Right ventricle myocardium superior (tissue), 1 donor: ENCODE results near the gene UGT8. TPM values are rescaled to one million over a fixed set of nuclear protein-coding genes. Genes with fewer than 3 reads are reported as not detected.
"Not testable (repeated sequence)": the region's sequence is repeated elsewhere in the genome, so short reads cannot be mapped to it uniquely, and the experiment has no call there.

Experiments
- ATAC-seq: fragments of 200-7000 bp; cut with Tn5 transposase; one replicate; pipeline ENCODE4 v1.9.1; 2020; ENCODE audit warnings: mild to moderate bottlenecking; ENCODE audit not compliant: poor library complexity
- DNase-seq: peaks from one replicate; pipeline ENCODE4 v3.0.0-alpha.2; 2020
- intact Hi-C: fragments of 100-400 bp; cut with DNase I; formaldehyde crosslinking; loops from one replicate; pipeline ENCODE4 v1.11.2; 2022
- long read RNA-seq: library from polyadenylated mRNA; unstranded; transcript quantifications from one replicate; pipeline ENCODE4 v2.0.0, GENCODE V29; 2021
- total RNA-seq: library from RNA; stranded (reverse); fragmentation: NEBNext Ultra II Directional; extraction: Animal tissue kit (Norgen Biotek cat#: 25700); gene quantifications from one replicate; pipeline ENCODE4 v1.2.1, GENCODE V29; 2021
- donor health status: DM: no; HTN: yes; CAD: no; lungs with severe emphysema.

The UGT8 gene
- 0.05 TPM for total RNA-seq
- long read RNA-seq, result 0 reads

DNA sequence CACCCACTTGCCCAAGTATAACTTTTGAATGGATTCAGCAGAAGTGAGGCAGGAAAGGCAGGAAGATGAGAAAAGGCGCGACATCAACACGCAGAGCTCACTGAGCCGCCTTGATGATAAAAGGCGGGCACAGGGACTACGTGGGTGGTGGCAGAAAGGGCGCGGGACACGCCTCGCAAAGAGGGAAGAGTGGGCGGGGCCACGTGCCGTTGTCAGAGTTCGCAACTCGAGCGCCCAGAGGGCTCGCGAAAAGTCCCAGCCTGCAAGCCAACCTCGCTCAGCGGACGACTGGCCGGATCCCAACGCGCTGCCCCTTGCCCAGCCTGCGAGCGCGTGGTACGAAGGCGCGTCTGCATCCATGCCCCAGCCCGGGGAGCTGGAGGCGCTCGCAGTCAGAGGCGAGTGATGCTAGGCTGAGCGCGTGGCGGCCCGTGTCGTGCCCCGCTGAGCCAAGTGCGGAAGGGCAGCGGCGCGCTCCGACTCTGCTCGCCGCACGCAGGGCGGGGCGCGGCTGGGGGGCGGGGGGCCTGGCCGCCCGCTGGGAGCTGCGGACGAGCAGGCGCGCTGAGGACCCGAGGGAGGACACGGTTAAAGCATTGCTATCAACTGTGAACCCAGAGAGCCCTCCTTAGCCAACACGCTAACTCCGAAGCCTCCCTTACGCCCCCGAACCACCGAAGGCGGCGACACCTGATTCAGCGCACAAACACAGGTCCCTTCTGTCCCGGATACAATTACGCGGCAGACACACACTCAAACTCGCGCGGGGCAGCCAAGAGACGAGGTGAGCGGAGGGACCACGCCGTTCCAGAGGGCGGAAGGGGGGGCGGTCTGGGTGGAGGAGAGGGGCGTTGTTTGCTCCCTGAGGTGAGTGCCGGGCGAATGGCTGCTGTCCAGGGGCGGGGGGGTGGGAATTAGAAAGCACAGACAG lies at the start of gene UGT8:
TSS of gene UGT8 (plus strand) at position 617 of the 931 bp plus-strand sequence. CDS start 24,074 bp downstream, outside the sequence.
- DNase-seq (peak; percentile 50), ATAC-seq (peak; percentile 60)
- intact Hi-C loops, result no loop called here

GRCh38 chr4:114549638-114550037 lies 49.0 kb upstream of the UGT8 start:
- DNase-seq (no peak), ATAC-seq (no peak)
- intact Hi-C loops, result no loop called here

DNA sequence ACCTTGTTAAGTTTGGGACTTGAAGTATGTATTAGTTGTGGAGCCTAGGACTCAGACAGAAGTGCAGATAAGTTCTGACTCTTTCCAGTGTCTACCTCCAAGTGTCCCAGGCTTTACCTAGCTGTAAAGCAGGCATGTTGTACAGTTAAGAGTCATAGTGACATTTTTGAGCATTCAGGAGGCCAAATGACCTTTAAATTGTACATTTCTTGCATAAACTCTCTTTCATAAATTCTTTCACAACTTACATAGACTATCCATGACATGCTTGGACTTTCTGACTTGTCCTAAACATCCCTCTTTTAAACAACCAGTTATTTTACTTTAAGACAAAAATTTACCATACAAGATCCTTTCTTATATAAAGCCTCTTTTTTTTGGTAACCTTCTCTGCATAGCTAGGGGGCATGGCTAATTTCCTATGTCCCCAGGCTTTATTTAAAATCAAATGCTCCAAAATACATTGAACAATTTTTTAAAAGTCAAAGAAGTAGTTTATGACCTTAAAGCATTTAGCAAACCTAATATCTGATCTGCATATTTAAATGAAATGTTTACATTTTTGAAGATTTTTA lies 40.1 kb upstream of the UGT8 start:
- DNase-seq (no peak), ATAC-seq (no peak)
- intact Hi-C loops, result no loop called here

DNA sequence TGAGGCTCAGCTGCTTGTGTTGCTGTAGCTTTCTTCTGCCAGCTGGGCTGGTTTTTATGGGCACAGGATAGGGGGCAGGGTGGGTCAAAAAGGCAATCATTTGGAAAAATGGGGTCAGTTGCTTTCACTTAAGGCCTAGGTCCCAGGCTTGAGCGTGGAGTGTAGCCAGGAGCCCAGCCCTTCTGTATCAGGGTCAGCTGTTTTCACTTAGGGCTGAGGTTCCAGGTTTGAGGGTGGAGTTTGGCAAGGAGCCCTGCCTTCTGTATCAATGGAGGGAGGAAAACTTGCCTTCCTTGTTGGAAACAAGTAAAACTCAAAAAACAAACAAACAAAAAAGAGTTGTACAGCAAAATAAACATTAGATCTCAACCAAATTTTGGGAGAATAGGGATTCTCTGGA lies 37.0 kb upstream of the UGT8 start:
- ATAC-seq (no peak), DNase-seq (no peak)
- intact Hi-C loops, result no loop called here

DNA sequence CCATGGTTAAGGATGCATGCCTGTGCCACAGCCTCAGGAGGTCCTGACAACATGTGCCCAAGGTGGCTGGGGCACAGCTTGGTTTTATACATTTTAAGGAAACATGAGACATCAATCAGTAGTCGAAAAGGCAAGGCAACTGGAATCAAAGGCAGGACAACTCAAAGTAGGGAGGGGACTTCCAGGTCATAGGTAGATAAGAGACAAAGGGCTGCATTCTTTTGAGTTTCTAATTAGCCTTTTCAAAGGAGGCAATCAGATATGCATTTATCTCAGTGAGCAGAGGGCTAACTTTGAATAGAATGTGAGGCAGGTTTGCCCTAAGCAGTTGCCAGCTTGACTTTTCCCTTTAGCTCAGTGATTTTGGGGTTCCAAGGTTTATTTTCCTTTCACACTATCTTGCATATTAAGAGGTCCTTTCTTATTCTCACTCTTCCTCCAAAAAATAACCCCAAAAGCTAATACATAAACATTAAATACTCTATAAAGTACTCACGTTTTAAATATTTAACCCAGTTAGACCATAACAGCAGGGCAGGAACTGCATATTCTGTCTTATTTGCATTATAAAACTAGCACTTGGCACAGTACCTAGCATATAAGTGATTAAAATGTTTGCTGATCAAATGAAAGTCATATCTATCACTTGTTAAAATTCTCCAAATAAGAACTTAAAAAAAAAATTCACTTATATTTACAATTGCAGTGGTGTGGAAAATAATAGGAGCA lies 36.3 kb upstream of the UGT8 start:
- ATAC-seq (no peak), DNase-seq (no peak)

GRCh38 chr4:114563536-114564315 lies 34.9 kb upstream of the UGT8 start:
- intact Hi-C loops, result no loop called here
- ATAC-seq (no peak), DNase-seq (no peak)

More for the DNA sequence above, 36.3 kb upstream of the UGT8 start:
- intact Hi-C loops, result no loop called here

DNA sequence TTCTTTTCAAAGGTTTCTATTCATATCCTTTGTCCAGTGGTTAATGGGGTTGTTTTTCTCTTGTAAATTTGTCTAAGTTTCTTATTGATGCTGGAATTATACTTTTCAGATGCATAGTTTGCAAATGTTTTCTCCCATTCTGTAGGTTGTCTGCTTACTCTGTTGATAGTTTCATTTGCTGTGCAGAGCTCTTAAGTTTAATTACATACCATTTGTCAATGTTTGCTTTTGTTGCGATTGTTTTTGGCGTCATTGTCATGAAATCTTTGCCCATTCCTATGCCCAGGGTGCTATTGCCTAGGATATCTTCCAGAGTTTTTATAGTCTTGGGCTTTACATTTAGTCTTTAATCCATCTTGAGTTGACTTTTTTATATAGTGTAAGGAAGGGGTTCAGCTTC lies 21.2 kb upstream of the UGT8 start:
- intact Hi-C loops, result no loop called here

DNA sequence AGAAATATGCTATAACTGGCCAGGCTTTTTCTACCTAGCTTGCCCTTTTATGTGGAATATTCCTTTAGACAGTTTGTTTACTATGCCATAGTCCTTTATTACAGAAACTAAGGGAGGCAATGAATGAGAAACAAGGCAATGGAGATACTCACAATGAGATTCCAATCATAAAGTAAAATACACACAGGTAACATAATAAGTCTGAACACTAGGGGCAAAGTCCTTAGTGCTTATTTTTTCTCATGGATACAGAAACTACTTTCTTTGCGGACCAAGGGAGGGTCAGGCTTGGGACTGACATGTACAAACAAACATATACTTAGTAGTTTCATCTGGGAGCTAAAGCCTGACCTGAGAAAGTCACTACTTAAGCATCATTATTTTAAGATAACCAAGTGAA lies 16.0 kb upstream of the UGT8 start:
- no peak for ATAC-seq
- intact Hi-C loops, result no loop called here
- no peak for DNase-seq

More for the DNA sequence above, 21.2 kb upstream of the UGT8 start:
- ATAC-seq (no peak), DNase-seq (no peak)

DNA sequence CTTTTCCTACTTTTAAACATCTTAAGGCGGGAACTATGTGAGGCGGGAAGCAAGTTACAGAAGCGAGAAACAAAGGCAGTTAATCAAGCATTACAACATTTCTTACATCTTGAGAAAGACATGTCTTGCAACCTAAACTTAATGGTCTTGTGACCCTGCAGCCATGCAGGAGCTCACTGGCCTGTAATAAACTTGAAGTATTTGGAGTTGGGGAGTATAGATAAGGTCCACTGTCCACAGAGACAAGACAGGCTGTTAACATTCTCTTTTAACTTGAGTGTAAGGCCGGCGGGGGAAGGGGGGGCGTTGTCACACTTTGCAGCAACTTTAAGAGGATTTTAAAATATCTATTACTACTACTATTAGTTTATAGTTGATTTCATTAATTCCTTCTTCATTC lies 10.3 kb upstream of the UGT8 start:
- intact Hi-C loops, result no loop called here
- ATAC-seq (no peak), DNase-seq (no peak)

GRCh38 chr4:114590360-114590759 lies 8.2 kb upstream of the UGT8 start:
- DNase-seq, ATAC-seq, intact Hi-C loops: not testable (repeated sequence)

- intact Hi-C loops, result no loop called here
- no peak for DNase-seq
- no peak for ATAC-seq
Observed at GRCh38 chr4:114593526-114593925, 5.1 kb upstream of the UGT8 start.

DNA sequence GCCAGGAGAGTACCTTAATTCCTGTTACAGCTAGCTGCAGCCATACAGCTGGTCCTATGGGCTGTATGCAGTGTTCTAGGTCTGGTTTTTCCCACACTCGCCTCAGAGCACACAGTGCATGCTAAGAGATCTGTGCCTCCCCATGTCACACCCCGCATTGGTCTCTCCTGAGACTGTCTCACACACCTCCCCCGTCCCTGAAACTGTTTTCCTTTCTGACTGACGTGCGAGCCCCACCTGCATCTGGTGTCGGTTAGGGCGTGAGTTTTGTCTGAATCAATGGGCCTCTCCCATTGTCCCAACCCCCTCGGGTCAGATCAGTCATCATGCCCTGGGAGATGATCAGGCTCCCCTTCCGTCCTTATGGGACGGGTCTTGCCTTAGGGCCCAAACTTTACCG lies 3.4 kb upstream of the UGT8 start:
- intact Hi-C loops, result no loop called here
- ATAC-seq, result no peak

GRCh38 chr4:114595921-114596320 lies 2.7 kb upstream of the UGT8 start:
- intact Hi-C loops, result no loop called here
- DNase-seq, result no peak
- ATAC-seq, result no peak

More for the DNA sequence above, 3.4 kb upstream of the UGT8 start:
- DNase-seq, result no peak

GRCh38 chr4:114597410-114598115 lies 1.0 kb upstream of the UGT8 start:
- DNase-seq (no peak), ATAC-seq (no peak)
- intact Hi-C loops, result no loop called here

- intact Hi-C loops, result no loop called here
- no peak for DNase-seq
- ATAC-seq, result no peak
Observed at GRCh38 chr4:114599231-114599902, 760 bp downstream of the UGT8 start.

DNA sequence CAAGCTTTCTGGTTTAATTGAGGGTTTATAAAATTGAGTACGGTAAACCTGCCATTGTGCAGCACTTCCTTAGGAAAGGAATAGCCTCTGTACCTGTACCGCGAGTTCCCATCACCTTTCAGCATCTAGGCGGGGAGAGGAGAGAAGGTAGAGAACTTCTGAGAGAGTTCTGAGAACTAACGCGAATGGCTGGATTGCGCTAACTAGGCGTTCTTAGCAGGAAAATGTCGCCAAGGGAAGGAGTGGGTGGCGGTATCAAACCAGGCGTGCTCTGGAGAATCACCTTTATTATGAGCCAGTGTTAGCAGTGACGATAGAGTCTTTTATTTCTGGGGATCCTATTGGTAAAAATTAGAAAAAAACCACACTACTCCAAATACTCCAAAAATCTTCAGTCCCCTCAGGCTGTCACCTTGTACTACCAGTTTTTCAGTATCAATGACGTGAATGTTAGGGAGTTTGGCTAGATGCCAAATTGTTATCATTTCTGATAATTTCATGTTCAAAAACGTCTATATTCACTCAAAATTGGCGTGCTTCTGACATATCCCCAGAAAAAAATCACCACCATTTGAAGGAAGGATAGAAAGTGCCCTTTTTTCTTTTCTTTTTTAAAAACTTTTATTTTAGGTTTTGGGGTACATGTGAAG lies 1.4 kb downstream of the UGT8 start:
- intact Hi-C loops, result no loop called here
- ATAC-seq, result no peak
- no peak for DNase-seq

- DNase-seq (no peak), ATAC-seq (no peak)
- intact Hi-C loops, result no loop called here
Observed at GRCh38 chr4:114600672-114601071, 2.1 kb downstream of the UGT8 start.
